HuH-7 (cell line): Measurements from ENCODE around the gene PMM1.
"Not testable (repeated sequence)": the region's sequence is repeated elsewhere in the genome, so short reads cannot be mapped to it uniquely, and the experiment has no call there.

Source experiments
- DNase-seq: peaks from one replicate; pipeline ENCODE4 v3.0.0; 2011; ENCODE audit warnings: low spot score

PMM1 gene

GRCh38 chr22:41589391-41590241 is at the start of gene PMM1:
PMM1 (minus strand) TSS chr22:41589840; CDS start chr22:41589805, 35 bp downstream.
- peak; percentile 98 for DNase-seq

- DNase-seq: no peak
Measured at GRCh38 chr22:41638748-41639147, 49.1 kb upstream of the PMM1 start.

- DNase-seq: no peak
Measured at GRCh38 chr22:41638124-41638523, 48.5 kb upstream of the PMM1 start.

GRCh38 chr22:41637623-41638022 is 48.0 kb upstream of the PMM1 start:
- DNase-seq: not testable (repeated sequence)

GRCh38 chr22:41636467-41636866 is 46.8 kb upstream of the PMM1 start:
- DNase-seq: no peak

- not testable (repeated sequence) for DNase-seq
Measured at GRCh38 chr22:41634610-41635009, 45.0 kb upstream of the PMM1 start.

- DNase-seq: not testable (repeated sequence)
Measured at GRCh38 chr22:41631615-41632014, 42.0 kb upstream of the PMM1 start.

GRCh38 chr22:41631115-41631514 is 41.5 kb upstream of the PMM1 start:
- DNase-seq: not testable (repeated sequence)

GRCh38 chr22:41625577-41625976 is 35.9 kb upstream of the PMM1 start:
- no peak for DNase-seq

- DNase-seq: no peak
Measured at GRCh38 chr22:41621911-41622179, 32.2 kb upstream of the PMM1 start.

- DNase-seq: peak; percentile 99
Measured at GRCh38 chr22:41621099-41621910, 31.7 kb upstream of the PMM1 start, which contains the start of gene XRCC6. XRCC6 (plus strand) TSS chr22:41621295; CDS start chr22:41622005, 710 bp downstream.

GRCh38 chr22:41620589-41621098 is 31.0 kb upstream of the PMM1 start, which contains the start of gene DESI1:
DESI1 (minus strand) TSS chr22:41621043; CDS start chr22:41620839, 204 bp downstream.
- peak; percentile 36 for DNase-seq

- peak; percentile 44 for DNase-seq
Measured at GRCh38 chr22:41619979-41620588, 30.4 kb upstream of the PMM1 start.

GRCh38 chr22:41613456-41613855 is 23.8 kb upstream of the PMM1 start:
- DNase-seq: no peak

- DNase-seq: no peak
Measured at GRCh38 chr22:41612603-41613306, 23.1 kb upstream of the PMM1 start.

GRCh38 chr22:41608386-41608785 is 18.7 kb upstream of the PMM1 start:
- no peak for DNase-seq

GRCh38 chr22:41603873-41604332 is 14.3 kb upstream of the PMM1 start:
- DNase-seq: no peak

- DNase-seq: no peak
Measured at GRCh38 chr22:41600976-41601375, 11.3 kb upstream of the PMM1 start.

GRCh38 chr22:41598891-41599635 is 9.4 kb upstream of the PMM1 start:
- DNase-seq: no peak

GRCh38 chr22:41598081-41598480 is 8.4 kb upstream of the PMM1 start:
- DNase-seq: no peak

- DNase-seq: no peak
Measured at GRCh38 chr22:41597635-41597953, 8.0 kb upstream of the PMM1 start.
